Airway epithelial cell (primary cell): Measurements from ENCODE around the gene SLC35F5. TPM values are rescaled to one million over a fixed set of nuclear protein-coding genes. Genes with fewer than 3 reads are reported as not detected.

ENCODE experiments used
- total RNA-seq: library from RNA; depleted of rRNA; stranded (reverse); fragments of >200 nt; gene quantifications from 2 replicates; pipeline ENCODE4 v1.2.3, GENCODE V29; 2015

SLC35F5 gene, protein sequence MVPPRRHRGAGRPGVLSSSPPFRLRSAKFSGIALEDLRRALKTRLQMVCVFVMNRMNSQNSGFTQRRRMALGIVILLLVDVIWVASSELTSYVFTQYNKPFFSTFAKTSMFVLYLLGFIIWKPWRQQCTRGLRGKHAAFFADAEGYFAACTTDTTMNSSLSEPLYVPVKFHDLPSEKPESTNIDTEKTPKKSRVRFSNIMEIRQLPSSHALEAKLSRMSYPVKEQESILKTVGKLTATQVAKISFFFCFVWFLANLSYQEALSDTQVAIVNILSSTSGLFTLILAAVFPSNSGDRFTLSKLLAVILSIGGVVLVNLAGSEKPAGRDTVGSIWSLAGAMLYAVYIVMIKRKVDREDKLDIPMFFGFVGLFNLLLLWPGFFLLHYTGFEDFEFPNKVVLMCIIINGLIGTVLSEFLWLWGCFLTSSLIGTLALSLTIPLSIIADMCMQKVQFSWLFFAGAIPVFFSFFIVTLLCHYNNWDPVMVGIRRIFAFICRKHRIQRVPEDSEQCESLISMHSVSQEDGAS
- 40.5 and 46.3 TPM in 2 replicates for total RNA-seq

GRCh38 chr2:113756355-113757137 lies at the start of gene SLC35F5:
Gene SLC35F5, minus strand, starts transcription at chr2:113756642. Its CDS starts 233 bp downstream, at chr2:113756409.

Other genes starting within 250 kb of the SLC35F5 start
- gene RABL2A, start 129.4 kb downstream of the SLC35F5 start, total RNA-seq = 2.6 and 3.5 TPM in 2 replicates
- 145 and 156 TPM in 2 replicates for gene ACTR3, start 133.4 kb upstream of the SLC35F5 start, total RNA-seq